ENCODE measurements around the gene ACOXL.

- TF ChIP-seq POLR2A (IDR thresholded peaks at IDR 0.05) (no peak), CTCF (IDR thresholded peaks at IDR 0.05) (no peak), POLR2AphosphoS5 (IDR thresholded peaks at IDR 0.05) (no peak)
These were observed 387.5 kb downstream of the ACOXL start for GRCh38 chr2:111119822-111120252.

Data from transverse colon (tissue), 4 donors.